Neural progenitor cell (in vitro differentiated cells): ENCODE measurements around the gene TOPBP1.
"Not testable (repeated sequence)": the region's sequence is repeated elsewhere in the genome, so short reads cannot be mapped to it uniquely, and the experiment has no call there.

Source experiments
- EZH2 ChIP-seq: fragments of 200-600 bp; sonication (generic); IDR thresholded peaks from 2 replicates; pipeline ENCODE4 v1.6.1; 2017; ENCODE audit warnings: antibody characterized with exemption, mild to moderate bottlenecking, moderate library complexity
- EZH2phosphoT487 ChIP-seq: fragments of 200-600 bp; sonication (generic); IDR thresholded peaks from 2 replicates; pipeline ENCODE4 v1.6.1; 2017; ENCODE audit warnings: antibody characterized with exemption
- TF ChIP-seq, protein P1 (sequence below): fragments of 200-600 bp; sonication (generic); IDR thresholded peaks from 2 replicates; pipeline ENCODE4 v1.5.1; 2017; ENCODE audit warnings: antibody characterized with exemption, mild to moderate bottlenecking

DNA sequence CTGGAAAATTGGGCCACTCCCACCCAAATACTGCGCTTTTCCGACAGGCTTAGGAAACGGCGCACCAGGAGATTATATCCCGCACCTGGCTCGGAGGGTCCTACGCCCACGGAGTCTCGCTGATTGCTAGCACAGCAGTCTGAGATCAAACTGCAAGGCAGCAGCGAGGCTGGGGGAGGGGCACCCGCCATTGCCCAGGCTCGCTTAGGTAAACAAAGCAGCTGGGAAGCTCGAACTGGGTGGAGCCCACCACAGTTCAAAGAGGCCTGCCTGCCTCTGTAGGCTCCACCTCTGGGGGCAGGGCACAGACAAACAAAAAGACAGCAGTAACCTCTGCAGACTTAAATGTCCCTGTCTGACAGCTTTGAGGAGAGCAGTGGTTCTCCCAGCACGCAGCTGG, 110.2 kb downstream of the TOPBP1 start:
- TF ChIP-seq, protein P1, sequence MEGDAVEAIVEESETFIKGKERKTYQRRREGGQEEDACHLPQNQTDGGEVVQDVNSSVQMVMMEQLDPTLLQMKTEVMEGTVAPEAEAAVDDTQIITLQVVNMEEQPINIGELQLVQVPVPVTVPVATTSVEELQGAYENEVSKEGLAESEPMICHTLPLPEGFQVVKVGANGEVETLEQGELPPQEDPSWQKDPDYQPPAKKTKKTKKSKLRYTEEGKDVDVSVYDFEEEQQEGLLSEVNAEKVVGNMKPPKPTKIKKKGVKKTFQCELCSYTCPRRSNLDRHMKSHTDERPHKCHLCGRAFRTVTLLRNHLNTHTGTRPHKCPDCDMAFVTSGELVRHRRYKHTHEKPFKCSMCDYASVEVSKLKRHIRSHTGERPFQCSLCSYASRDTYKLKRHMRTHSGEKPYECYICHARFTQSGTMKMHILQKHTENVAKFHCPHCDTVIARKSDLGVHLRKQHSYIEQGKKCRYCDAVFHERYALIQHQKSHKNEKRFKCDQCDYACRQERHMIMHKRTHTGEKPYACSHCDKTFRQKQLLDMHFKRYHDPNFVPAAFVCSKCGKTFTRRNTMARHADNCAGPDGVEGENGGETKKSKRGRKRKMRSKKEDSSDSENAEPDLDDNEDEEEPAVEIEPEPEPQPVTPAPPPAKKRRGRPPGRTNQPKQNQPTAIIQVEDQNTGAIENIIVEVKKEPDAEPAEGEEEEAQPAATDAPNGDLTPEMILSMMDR = not testable (repeated sequence)
- TF ChIP-seq EZH2, EZH2phosphoT487: not testable (repeated sequence)
